NB4 (cell line): ENCODE data around the gene EHMT2.
A peak's percentile ranks its signal among the peaks of the same experiment; 100 is the strongest.
"Not testable (repeated sequence)": the region's sequence is repeated elsewhere in the genome, so short reads cannot be mapped to it uniquely, and the experiment has no call there.

Experiments used
- DNase-seq: peaks from one replicate; pipeline ENCODE4 v3.0.0; 2010; ENCODE audit warnings: low read depth
- H3K4me3 ChIP-seq: one replicate; pipeline ENCODE4 v1.5.1; 2011; ENCODE audit warnings: mild to moderate bottlenecking, low read depth, low read length, moderate library complexity
- MYC ChIP-seq: IDR thresholded peaks from 2 replicates; pipeline ENCODE4 v1.6.1; 2011; ENCODE audit warnings: low read depth, low read length
- POLR2A ChIP-seq: IDR thresholded peaks from 2 replicates; pipeline ENCODE4 v1.6.1; 2011; ENCODE audit warnings: mild to moderate bottlenecking; ENCODE audit not compliant: insufficient read length; ENCODE audit errors: extremely low read depth
- TF ChIP-seq, protein P1 (sequence below): IDR thresholded peaks from one replicate; pipeline ENCODE4 v1.5.1; 2012; ENCODE audit warnings: low read depth, low read length
- TF ChIP-seq, protein P2 (sequence below): IDR thresholded peaks from 2 replicates; pipeline ENCODE4 v1.6.1; 2011; ENCODE audit warnings: low read depth, low read length

The EHMT2 gene

DNA sequence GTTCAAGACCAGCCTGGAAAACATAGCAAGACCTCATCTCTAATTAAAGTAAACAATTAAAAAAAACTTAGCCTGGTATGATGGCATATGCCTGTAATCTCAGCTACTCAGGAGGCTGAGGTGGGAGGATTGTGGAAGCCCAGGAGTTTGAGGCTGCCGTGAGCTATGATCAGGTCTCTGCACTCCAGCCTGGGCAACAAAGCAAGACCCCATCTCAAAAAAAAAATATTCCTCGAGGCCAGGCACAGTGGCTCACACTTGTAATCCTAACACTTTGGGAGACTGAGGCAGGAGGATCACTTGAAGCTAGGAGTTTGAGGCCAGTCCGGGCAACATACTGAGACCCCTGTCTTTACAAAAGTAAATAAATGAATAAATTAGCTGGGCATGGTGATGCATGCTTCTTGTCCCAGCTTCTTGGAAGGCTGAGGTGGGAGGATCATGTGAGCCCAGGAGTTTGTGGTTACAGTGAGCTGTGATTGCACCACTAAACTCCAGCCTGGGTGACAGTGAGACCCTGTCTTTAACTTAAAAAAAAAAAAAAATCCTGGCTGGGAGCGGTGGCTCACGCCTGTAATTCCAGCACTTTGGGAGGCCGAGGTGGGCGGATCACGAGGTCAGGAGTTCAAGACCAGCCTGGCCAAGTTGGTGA is 20.7 kb upstream of the EHMT2 start:
- TF ChIP-seq MYC (no peak), POLR2A (no peak)
- TF ChIP-seq, protein P1, sequence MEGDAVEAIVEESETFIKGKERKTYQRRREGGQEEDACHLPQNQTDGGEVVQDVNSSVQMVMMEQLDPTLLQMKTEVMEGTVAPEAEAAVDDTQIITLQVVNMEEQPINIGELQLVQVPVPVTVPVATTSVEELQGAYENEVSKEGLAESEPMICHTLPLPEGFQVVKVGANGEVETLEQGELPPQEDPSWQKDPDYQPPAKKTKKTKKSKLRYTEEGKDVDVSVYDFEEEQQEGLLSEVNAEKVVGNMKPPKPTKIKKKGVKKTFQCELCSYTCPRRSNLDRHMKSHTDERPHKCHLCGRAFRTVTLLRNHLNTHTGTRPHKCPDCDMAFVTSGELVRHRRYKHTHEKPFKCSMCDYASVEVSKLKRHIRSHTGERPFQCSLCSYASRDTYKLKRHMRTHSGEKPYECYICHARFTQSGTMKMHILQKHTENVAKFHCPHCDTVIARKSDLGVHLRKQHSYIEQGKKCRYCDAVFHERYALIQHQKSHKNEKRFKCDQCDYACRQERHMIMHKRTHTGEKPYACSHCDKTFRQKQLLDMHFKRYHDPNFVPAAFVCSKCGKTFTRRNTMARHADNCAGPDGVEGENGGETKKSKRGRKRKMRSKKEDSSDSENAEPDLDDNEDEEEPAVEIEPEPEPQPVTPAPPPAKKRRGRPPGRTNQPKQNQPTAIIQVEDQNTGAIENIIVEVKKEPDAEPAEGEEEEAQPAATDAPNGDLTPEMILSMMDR: no peak
- TF ChIP-seq, protein P2, sequence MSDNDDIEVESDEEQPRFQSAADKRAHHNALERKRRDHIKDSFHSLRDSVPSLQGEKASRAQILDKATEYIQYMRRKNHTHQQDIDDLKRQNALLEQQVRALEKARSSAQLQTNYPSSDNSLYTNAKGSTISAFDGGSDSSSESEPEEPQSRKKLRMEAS: no peak
- DNase-seq: peak; percentile 56
- H3K4me3 ChIP-seq: no peak overlapping the region

DNA sequence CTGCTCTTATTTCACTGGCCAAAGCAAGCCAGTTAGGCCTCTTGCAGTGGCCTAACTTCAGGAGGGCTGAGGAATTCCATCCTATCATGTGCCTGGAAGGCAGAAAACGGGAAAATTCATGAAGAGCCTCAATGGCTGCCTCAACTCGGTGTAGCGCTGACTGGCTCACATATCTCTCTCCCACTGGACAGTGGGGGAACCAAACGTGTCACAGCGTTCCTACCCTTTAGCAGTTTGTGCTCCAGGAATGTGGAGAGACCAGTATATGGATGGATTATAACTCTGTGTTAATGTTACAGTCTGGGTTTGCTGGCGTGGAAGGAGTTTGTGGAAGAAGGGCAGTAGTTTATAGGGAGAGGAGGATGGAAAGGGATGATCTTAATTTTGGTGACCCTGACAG is 18.3 kb upstream of the EHMT2 start:
- no peak for DNase-seq
- H3K4me3 ChIP-seq: no peak overlapping the region
- TF ChIP-seq, protein P2: no peak
- no peak for TF ChIP-seq MYC
- TF ChIP-seq, protein P1: no peak
- TF ChIP-seq POLR2A: no peak

DNA sequence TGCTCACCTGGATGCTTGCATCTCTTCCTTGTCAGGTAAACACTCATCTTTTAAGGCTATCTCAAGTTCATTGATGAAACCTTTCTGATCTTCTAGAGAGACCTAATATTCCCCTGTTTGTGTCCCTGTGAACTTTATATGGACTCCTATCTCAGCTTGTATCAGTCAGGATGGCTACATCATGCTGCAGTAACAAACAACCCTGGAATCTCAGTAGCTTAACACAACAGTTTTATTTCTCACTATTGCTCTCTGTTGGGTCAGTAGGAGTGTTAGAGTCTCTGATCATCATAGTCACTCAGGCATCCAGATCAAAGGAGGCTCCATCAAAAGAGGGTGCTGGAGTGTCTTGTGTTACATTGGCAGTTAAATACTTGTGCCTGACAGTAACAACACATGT is 17.9 kb upstream of the EHMT2 start:
- no peak overlapping the region for H3K4me3 ChIP-seq
- TF ChIP-seq, protein P2: no peak
- TF ChIP-seq, protein P1: no peak
- TF ChIP-seq MYC (no peak), POLR2A (no peak)
- no peak for DNase-seq

DNA sequence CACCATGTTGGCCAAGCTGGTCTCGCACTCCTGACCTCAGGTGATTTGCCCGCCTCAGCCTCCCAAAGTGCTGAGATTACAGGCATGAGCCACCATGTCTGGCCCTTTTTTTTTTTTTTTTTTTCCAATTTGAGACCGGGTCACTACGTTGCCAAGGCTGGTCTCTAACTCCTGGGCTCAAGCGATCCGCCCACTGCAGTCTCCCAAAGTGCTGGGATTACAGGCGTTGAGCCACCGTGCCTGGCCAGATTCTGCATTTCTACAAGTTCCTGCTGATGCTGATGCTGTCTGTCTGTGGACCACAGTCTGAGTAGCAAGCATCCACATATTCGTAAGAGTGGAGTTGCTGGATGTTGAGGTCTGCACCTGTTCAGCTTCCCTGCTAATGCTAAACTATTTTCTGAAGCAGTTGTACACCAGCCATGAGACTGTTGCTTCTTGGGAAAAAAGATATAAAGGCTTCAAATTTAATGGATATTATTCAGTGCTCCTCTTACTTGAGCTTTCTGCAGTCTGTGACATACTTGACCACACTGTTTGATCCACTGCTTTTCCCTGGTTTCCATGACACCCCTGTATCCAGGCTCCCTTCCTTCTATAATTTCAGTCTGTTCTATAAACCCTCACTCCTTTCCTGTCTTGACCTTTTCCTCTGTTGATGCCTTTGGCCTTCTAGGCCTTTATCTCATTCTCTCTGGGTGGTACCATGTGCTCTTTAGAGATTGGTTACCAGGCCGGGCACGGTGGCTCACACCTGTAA is 14.5 kb upstream of the EHMT2 start:
- no peak for DNase-seq
- no peak for TF ChIP-seq MYC
- TF ChIP-seq, protein P2: no peak
- no peak for TF ChIP-seq POLR2A
- TF ChIP-seq, protein P1: no peak
- no peak overlapping the region for H3K4me3 ChIP-seq

DNA sequence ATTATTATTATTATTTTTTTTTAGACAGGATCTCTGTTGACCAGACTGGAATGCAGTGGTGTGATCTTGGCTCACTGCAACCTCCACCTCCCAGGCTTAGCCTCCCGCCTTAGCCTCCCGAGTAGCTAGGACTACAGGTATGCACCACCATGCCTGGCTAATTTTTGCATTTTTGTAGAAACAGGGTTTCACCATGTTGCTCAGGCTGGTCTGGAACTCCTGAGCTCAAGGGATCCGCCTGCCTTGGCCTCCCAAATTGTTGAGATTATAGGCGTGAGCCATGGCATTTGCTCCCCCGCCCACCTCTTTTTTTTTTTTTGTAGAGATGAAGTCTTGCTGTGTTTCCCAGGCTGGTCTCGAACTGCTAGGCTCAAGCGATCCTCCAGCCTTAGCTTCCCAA is 11.8 kb upstream of the EHMT2 start:
- DNase-seq, H3K4me3 ChIP-seq: not testable (repeated sequence)

DNA sequence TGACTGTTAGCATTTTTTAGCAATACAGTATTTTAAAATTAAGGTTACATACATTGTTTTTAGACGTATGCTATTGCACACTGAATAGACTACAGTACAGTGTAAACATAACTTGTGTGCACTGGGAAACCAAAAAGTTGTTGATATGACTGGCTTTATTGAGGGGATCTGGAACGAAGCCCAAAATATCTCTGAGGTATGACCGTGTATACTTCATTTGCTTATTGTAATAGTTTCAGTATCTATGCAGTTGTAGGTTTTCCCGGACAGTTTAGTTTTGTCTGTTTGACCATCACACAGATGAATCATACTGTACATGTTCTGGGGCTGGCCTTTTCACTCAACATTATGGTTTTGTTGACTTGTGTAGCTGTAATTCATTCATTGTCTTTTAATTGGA is 11.3 kb upstream of the EHMT2 start:
- TF ChIP-seq, protein P1: no peak
- TF ChIP-seq POLR2A (no peak), MYC (no peak)
- TF ChIP-seq, protein P2: no peak
- no peak for DNase-seq
- no peak overlapping the region for H3K4me3 ChIP-seq

DNA sequence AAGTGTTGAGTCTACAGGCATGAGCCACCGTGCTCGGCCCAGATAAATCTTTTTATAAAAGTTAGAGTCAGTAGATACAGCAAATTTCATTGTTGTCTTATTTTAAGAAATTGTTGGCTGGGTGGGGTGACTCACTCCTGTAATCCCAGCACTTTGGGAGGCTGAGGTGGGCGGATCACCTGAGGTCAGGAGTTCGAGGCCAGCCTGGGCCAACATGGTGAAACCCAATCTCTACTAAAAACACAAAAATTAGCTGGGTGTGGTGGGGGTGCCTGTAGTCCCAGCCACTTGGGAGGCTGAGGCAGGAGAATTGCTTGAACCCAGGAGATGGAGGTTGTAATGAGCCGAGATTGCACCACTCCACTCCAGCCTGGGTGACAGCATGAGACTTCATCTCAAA is 10.8 kb upstream of the EHMT2 start:
- not testable (repeated sequence) for DNase-seq, H3K4me3 ChIP-seq
